Measurements from ENCODE around the gene ZBTB46. TPM values are rescaled to one million over a fixed set of nuclear protein-coding genes. Genes with fewer than 3 reads are reported as not detected.
A peak's percentile ranks its signal among the peaks of the same experiment; 100 is the strongest.

The ZBTB46 gene
- total RNA-seq, 1 experiment from 2014 or later = 2.5 TPM

DNA sequence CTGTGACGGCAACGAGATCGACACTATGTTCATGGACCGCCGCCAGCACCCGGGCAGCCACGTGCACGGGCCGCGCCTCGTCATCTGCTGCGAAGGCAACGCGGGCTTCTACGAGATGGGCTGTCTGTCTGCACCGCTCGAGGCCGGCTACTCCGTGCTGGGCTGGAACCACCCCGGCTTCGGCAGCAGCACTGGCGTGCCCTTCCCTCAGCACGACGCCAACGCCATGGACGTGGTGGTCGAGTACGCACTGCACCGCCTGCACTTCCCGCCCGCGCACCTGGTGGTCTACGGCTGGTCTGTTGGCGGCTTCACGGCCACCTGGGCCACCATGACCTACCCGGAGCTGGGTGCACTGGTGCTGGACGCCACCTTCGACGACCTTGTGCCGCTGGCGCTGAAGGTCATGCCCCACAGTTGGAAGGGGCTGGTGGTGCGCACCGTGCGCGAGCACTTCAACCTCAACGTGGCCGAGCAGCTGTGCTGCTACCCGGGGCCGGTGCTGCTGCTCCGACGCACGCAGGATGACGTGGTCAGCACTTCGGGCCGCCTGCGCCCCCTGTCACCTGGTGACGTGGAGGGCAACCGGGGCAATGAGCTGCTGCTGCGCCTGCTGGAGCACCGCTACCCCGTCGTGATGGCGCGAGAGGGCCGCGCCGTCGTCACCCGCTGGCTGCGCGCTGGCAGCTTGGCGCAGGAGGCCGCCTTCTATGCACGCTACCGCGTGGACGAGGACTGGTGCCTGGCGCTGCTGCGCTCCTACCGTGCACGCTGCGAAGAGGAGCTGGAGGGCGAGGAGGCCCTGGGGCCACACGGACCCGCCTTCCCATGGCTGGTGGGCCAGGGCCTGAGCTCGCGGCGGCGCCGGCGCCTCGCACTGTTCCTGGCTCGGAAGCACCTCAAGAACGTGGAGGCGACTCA, 31.2 kb upstream of the ZBTB46 start:
- peaks cover 38% of the 10 kb centered on the region for H3K4me1 Mint-ChIP-seq (ENCODE audit: low read depth, unreplicated experiment)
- peaks cover 92% of the 10 kb centered on the region for H3K36me3 Mint-ChIP-seq (ENCODE audit: insufficient read depth, unreplicated experiment)
- no peak for TF ChIP-seq CTCF (IDR thresholded peaks at IDR 0.05; ENCODE audit: unreplicated experiment)
- DNase-seq = no peak
- H3K9me3 Mint-ChIP-seq (ENCODE audit: low read depth, unreplicated experiment) = no peaks in the 10 kb centered on the region
- H3K27ac Mint-ChIP-seq (ENCODE audit: unreplicated experiment) = no peak overlapping the region
- peaks cover 16% of the 10 kb centered on the region for H3K27me3 Mint-ChIP-seq (ENCODE audit: unreplicated experiment)
- H3K4me3 Mint-ChIP-seq (ENCODE audit: low read depth, unreplicated experiment) = no peak overlapping the region
- intact Hi-C loops (cut with micrococcal nuclease; ENCODE audit: unreplicated experiment) = loop anchor here (10.0 kb wide), 1 partner anchor 147 kb away; no protein-coding TSS in a partner anchor
- CTCF ChIA-PET = interaction anchor here (2.1 kb wide), 1 partner anchor 155 kb away, joined by 10 read pairs; the partner anchor contains the start of genes ARFRP1 and ZGPAT
- no TSS peak for BruUV-seq (replicated peaks)

GRCh38 chr20:63861365-63861934, 30.4 kb upstream of the ZBTB46 start, which contains the start of gene ABHD16B:
TSS of gene ABHD16B (plus strand) at chr20:63861498. CDS start at chr20:63861541, 43 bp downstream.
- peak within 1 kb of the TSS; percentile 29 for H3K27ac Mint-ChIP-seq (ENCODE audit: unreplicated experiment)

DNA sequence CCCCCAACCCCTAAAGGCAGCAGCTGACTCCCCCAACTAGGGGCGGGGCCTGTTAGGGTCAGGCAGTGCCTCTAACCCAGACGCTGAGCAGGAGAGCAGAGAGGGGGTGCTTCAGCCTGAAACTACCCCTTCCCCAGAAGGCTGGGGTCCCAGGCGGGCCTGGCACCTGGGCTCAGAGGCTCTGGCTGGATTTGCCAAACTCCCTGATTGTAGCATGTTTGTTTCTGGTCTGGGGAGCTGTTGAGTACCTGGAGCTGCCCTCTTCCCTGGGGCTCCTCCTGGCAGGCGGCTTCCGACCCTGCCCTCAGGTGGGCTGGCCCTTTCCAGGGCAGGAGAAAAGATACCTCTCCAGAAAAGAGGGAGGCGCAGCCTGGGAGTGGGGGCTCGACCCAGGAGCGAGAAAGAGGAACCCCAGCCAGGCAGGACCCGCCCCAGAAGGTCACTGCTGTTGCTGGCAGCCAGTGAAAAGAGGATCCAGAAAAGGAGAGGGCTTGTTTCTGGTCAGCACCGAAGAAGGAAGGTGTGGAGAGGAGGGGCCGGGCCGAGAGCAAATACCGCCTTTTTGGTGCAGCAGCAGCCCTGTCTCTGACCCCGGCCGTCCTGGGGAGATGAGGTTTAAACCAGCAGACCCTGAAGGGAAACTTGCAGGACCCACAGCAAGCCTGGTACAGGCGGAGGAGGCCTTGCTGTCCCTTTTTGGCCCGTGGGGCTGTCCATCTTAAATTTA, 29.4 kb upstream of the ZBTB46 start:
- intact Hi-C loops (cut with micrococcal nuclease; ENCODE audit: unreplicated experiment) = loop anchor here (10.0 kb wide), 1 partner anchor 146 kb away; no protein-coding TSS in a partner anchor
- CTCF ChIA-PET = no interaction called here
- H3K4me3 Mint-ChIP-seq (ENCODE audit: low read depth, unreplicated experiment) = no peak overlapping the region
- H3K27me3 Mint-ChIP-seq (ENCODE audit: unreplicated experiment) = peaks cover 32% of the 10 kb centered on the region
- no peak for DNase-seq
- H3K9me3 Mint-ChIP-seq (ENCODE audit: low read depth, unreplicated experiment) = no peaks in the 10 kb centered on the region
- no peak for TF ChIP-seq CTCF (IDR thresholded peaks at IDR 0.05; ENCODE audit: unreplicated experiment)
- no TSS peak for BruUV-seq (replicated peaks)
- H3K27ac Mint-ChIP-seq (ENCODE audit: unreplicated experiment) = peak overlapping the region; percentile 29
- H3K4me1 Mint-ChIP-seq (ENCODE audit: low read depth, unreplicated experiment) = peaks cover 51% of the 10 kb centered on the region
- H3K36me3 Mint-ChIP-seq (ENCODE audit: insufficient read depth, unreplicated experiment) = peaks cover 92% of the 10 kb centered on the region

More at GRCh38 chr20:63861365-63861934, 30.4 kb upstream of the ZBTB46 start, which contains the start of gene ABHD16B:
- H3K4me3 Mint-ChIP-seq (ENCODE audit: low read depth, unreplicated experiment) = no peak within 1 kb of the TSS
- BruUV-seq (replicated peaks) = no TSS peak
- TF ChIP-seq CTCF (IDR thresholded peaks at IDR 0.05; ENCODE audit: unreplicated experiment) = no peak
- H3K9me3 Mint-ChIP-seq (ENCODE audit: low read depth, unreplicated experiment) = no peaks in the 10 kb centered on the region
- peaks cover 46% of the 10 kb centered on the region for H3K4me1 Mint-ChIP-seq (ENCODE audit: low read depth, unreplicated experiment)
- H3K27me3 Mint-ChIP-seq (ENCODE audit: unreplicated experiment) = peaks cover 24% of the 10 kb centered on the region
- CTCF ChIA-PET = no interaction called here
- intact Hi-C loops (cut with micrococcal nuclease; ENCODE audit: unreplicated experiment) = loop anchor here (10.0 kb wide), 1 partner anchor 147 kb away; no protein-coding TSS in a partner anchor
- no peak for DNase-seq
- H3K36me3 Mint-ChIP-seq (ENCODE audit: insufficient read depth, unreplicated experiment) = peaks cover 92% of the 10 kb centered on the region

DNA sequence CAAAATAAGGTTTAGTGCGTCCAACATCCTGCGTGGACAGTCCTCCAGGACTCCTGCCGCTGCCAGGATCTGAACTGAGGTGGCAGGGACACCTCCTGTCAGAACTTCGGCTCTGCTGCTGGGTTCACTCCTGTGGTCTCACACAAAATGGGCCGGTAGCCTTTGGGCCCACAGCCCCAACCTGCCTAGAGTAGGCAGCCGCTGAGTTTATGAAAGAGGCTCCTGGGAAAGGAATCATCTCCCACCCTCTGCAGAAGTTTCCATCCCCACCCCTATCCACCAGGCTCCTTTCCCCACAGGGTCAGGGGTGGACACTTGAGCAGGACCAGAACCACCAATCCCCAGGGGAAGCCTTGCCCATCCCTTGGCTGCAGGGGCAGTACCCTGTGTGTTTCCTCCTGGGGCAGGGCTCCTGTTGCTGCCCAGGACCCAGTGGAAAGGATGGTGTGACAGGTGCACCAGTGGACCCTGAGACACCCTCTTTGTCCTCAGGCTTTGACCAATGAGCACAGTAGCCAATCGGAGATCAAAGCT, 28.2 kb upstream of the ZBTB46 start:
- intact Hi-C loops (cut with micrococcal nuclease; ENCODE audit: unreplicated experiment) = no loop called here
- peaks cover 88% of the 10 kb centered on the region for H3K36me3 Mint-ChIP-seq (ENCODE audit: insufficient read depth, unreplicated experiment)
- H3K9me3 Mint-ChIP-seq (ENCODE audit: low read depth, unreplicated experiment) = no peaks in the 10 kb centered on the region
- no peak for TF ChIP-seq CTCF (IDR thresholded peaks at IDR 0.05; ENCODE audit: unreplicated experiment)
- peak overlapping the region; percentile 26 for H3K4me3 Mint-ChIP-seq (ENCODE audit: low read depth, unreplicated experiment)
- DNase-seq = no peak
- CTCF ChIA-PET = interaction anchor here (0.6 to 1.3 kb wide), 3 partner anchors 11 to 321 kb away, joined by 6 to 7 read pairs (median 6); partner anchors contain the start of genes ARFRP1 and ZGPAT
- no TSS peak for BruUV-seq (replicated peaks)
- peak overlapping the region; percentile 87 for H3K27ac Mint-ChIP-seq (ENCODE audit: unreplicated experiment)
- H3K4me1 Mint-ChIP-seq (ENCODE audit: low read depth, unreplicated experiment) = peaks cover 51% of the 10 kb centered on the region
- peaks cover 32% of the 10 kb centered on the region for H3K27me3 Mint-ChIP-seq (ENCODE audit: unreplicated experiment)

Measured in Calu3 (cell line).